SJCRH30 (cell line): Measurements from ENCODE around the gene TYMS. TPM values are rescaled to one million over a fixed set of nuclear protein-coding genes. Genes with fewer than 3 reads are reported as not detected.

Experiments used
- DNase-seq, 2 experiments: peaks; one replicate each; pipeline ENCODE4 v3.0.0-alpha.2; 2015 to 2020
- H3K27ac ChIP-seq: fragments of 250-450 bp; sonication (Bioruptor Pico); 2 replicates; pipeline ENCODE4 v1.5.1; 2020; ENCODE audit warnings: mild to moderate bottlenecking, moderate library complexity
- H3K27me3 ChIP-seq: fragments of 250-450 bp; sonication (Bioruptor Pico); 2 replicates; pipeline ENCODE4 v1.5.1; 2020; ENCODE audit warnings: mild to moderate bottlenecking, moderate library complexity
- H3K36me3 ChIP-seq: fragments of 250-450 bp; sonication (Bioruptor Pico); 2 replicates; pipeline ENCODE4 v1.5.1; 2020; ENCODE audit warnings: mild to moderate bottlenecking, moderate library complexity
- H3K4me1 ChIP-seq: fragments of 250-450 bp; sonication (Bioruptor Pico); 2 replicates; pipeline ENCODE4 v1.5.1; 2020; ENCODE audit warnings: mild to moderate bottlenecking, moderate library complexity
- H3K4me3 ChIP-seq: fragments of 250-450 bp; sonication (Bioruptor Pico); 2 replicates; pipeline ENCODE4 v1.5.1; 2020; ENCODE audit warnings: mild to moderate bottlenecking, moderate library complexity
- H3K9me3 ChIP-seq: fragments of 250-450 bp; sonication (Bioruptor Pico); replicated peaks from 2 replicates; pipeline ENCODE4 v1.5.1; 2020; ENCODE audit warnings: mild to moderate bottlenecking, moderate library complexity
- total RNA-seq: library from RNA; depleted of rRNA; stranded (reverse); fragments of >200 nt; shearing (Covaris generic); gene quantifications from 2 replicates; pipeline ENCODE4 v1.2.3, GENCODE V29; 2014

TYMS gene
- total RNA-seq, 1 experiment from 2014 or later, result 91.8 TPM

GRCh38 chr18:703213-703967 is 45.9 kb downstream of the TYMS start:
- H3K9me3 ChIP-seq, result no peaks in the 10 kb centered on the region
- no peak overlapping the region for H3K4me3 ChIP-seq
- DNase-seq, result no peak
- no peaks in the 10 kb centered on the region for H3K27me3 ChIP-seq
- H3K4me1 ChIP-seq, result no peaks in the 10 kb centered on the region
- H3K27ac ChIP-seq, result no peak overlapping the region
- no peaks in the 10 kb centered on the region for H3K36me3 ChIP-seq

- Histone ChIP-seq H3K9me3 (no peaks in the 10 kb centered on the region), H3K27ac (no peak overlapping the region), H3K36me3 (no peaks in the 10 kb centered on the region), H3K4me1 (no peaks in the 10 kb centered on the region), H3K4me3 (no peak overlapping the region), H3K27me3 (no peaks in the 10 kb centered on the region)
- DNase-seq, result no peak
Measured at GRCh38 chr18:706405-706804, 49.0 kb downstream of the TYMS start.

DNA sequence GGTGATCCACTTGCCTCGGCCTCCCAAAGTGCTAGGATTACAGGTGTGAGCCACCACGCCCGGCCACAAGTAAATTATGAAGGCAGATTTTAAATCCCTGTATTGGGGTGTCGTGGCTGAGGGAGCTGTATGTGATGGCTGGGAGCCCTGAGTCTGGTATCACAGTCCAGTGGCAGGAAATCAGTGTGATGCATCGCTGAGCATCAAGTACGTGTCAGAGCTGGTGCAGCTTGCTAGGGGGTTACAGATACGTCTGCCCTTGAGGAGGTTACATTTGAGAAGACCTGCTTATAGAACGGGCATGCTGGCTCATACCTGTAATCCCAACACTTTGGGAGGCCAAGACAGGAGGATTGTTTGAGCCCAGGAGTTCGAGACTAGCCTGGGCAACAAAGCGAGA is 50.6 kb downstream of the TYMS start:
- Histone ChIP-seq H3K9me3 (no peaks in the 10 kb centered on the region), H3K27ac (no peak overlapping the region), H3K4me3 (no peak overlapping the region), H3K4me1 (no peaks in the 10 kb centered on the region), H3K36me3 (no peaks in the 10 kb centered on the region), H3K27me3 (no peaks in the 10 kb centered on the region)
- no peak for DNase-seq

DNA sequence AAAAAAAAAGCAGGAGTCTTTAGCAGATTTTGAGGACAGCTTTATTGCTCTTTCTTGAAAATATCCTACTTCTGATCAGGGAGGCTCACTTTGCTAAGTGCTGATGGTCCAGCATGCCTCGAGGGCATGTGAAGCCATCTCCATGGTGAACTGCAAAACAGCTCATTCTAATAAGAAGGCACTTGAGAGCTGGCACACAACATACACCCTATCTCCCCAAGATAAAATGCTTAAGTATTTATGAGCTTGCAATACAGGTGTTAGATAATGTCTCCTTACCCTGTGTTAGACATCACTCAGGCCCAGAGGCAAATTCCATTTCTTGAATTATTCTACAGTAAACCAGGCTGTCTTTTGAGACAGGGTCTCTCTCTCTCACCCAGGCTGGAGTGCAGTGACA is 52.3 kb downstream of the TYMS start:
- Histone ChIP-seq H3K27ac (no peak overlapping the region), H3K27me3 (no peaks in the 10 kb centered on the region), H3K4me1 (no peaks in the 10 kb centered on the region), H3K36me3 (no peaks in the 10 kb centered on the region), H3K9me3 (no peaks in the 10 kb centered on the region), H3K4me3 (no peak overlapping the region)
- no peak for DNase-seq

GRCh38 chr18:710418-711300 is 53.2 kb downstream of the TYMS start:
- DNase-seq, result no peak
- Histone ChIP-seq H3K27me3 (no peaks in the 10 kb centered on the region), H3K9me3 (no peaks in the 10 kb centered on the region), H3K4me3 (peak overlapping the region; percentile 63), H3K4me1 (no peaks in the 10 kb centered on the region), H3K27ac (no peak overlapping the region), H3K36me3 (no peaks in the 10 kb centered on the region)

DNA sequence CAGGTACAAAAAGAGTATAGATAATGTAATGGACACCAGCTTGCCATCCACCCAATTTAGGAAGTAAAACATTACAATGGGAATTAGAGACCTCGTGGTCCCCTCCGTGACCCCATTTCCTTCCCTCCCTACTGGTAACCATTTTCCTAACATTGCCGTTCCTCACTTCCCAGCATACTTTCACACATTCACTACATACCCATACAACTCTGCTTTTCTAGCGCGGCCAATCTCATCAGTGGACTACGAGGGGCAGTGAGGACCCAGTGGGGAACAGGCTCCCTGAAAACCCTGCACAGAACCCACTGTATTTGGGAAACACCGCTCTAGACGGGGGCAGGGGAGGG is 53.8 kb downstream of the TYMS start:
- no peaks in the 10 kb centered on the region for H3K36me3 ChIP-seq
- peak overlapping the region; percentile 53 for H3K27ac ChIP-seq
- DNase-seq, result peak; percentile 21 to 45

GRCh38 chr18:711657-712400 is 54.4 kb downstream of the TYMS start:
- no peaks in the 10 kb centered on the region for H3K36me3 ChIP-seq
- peak; percentile 34 to 58 for DNase-seq
- no peaks in the 10 kb centered on the region for H3K4me1 ChIP-seq
- H3K9me3 ChIP-seq, result no peaks in the 10 kb centered on the region
- H3K27me3 ChIP-seq, result no peaks in the 10 kb centered on the region
- H3K4me3 ChIP-seq, result peak overlapping the region; percentile 63
- H3K27ac ChIP-seq, result peak overlapping the region; percentile 53

More for the DNA sequence above, 53.8 kb downstream of the TYMS start:
- Histone ChIP-seq H3K27me3 (no peaks in the 10 kb centered on the region), H3K9me3 (no peaks in the 10 kb centered on the region), H3K4me3 (peak overlapping the region; percentile 63), H3K4me1 (no peaks in the 10 kb centered on the region)

GRCh38 chr18:712401-713134 is 55.1 kb downstream of the TYMS start, which contains the start of gene ENOSF1:
TSS of gene ENOSF1 (minus strand) at chr18:712630. CDS start at chr18:712587, 43 bp downstream.
- peak within 1 kb of the TSS; percentile 63 for H3K4me3 ChIP-seq
- H3K4me1 ChIP-seq, result no peaks in the 10 kb centered on the region
- peak; percentile 58 to 70 for DNase-seq
- no peaks in the 10 kb centered on the region for H3K36me3 ChIP-seq
- no peaks in the 10 kb centered on the region for H3K9me3 ChIP-seq
- H3K27ac ChIP-seq, result peak within 1 kb of the TSS; percentile 53
- H3K27me3 ChIP-seq, result no peaks in the 10 kb centered on the region

- no peak for DNase-seq
- H3K27ac ChIP-seq, result no peak overlapping the region
Measured at GRCh38 chr18:713135-713490, 55.7 kb downstream of the TYMS start.

DNA sequence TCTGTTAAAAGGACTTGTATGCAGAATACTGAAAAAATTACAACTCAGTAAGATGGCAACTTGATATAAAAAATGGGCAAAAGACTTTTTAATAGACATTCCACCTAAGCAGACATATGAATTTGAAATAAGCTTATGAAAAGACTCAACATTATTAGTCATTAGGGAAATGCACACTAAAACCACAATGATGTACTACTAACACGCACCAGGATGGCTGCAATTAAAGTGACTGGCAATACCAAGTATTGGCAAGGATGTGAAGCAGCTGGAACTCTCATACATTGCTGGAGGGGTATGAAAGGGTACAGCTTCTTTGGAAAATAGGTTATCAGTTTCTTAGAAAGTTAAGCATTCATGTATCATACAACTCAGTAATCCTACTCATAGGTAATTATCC is 58.2 kb downstream of the TYMS start:
- no peak for DNase-seq
- no peak overlapping the region for H3K27ac ChIP-seq

More at GRCh38 chr18:713135-713490, 55.7 kb downstream of the TYMS start:
- no peaks in the 10 kb centered on the region for H3K27me3 ChIP-seq
- no peak overlapping the region for H3K4me3 ChIP-seq
- no peaks in the 10 kb centered on the region for H3K36me3 ChIP-seq
- H3K9me3 ChIP-seq, result no peaks in the 10 kb centered on the region
- no peaks in the 10 kb centered on the region for H3K4me1 ChIP-seq

GRCh38 chr18:717003-717402 is 59.5 kb downstream of the TYMS start:
- no peaks in the 10 kb centered on the region for H3K27me3 ChIP-seq
- H3K4me3 ChIP-seq, result no peak overlapping the region
- no peaks in the 10 kb centered on the region for H3K4me1 ChIP-seq
- H3K9me3 ChIP-seq, result no peaks in the 10 kb centered on the region
- H3K36me3 ChIP-seq, result peaks cover 3% of the 10 kb centered on the region; the same call in 1 of the 2 replicates
- no peak for DNase-seq
- H3K27ac ChIP-seq, result no peak overlapping the region

More for the DNA sequence above, 58.2 kb downstream of the TYMS start:
- H3K9me3 ChIP-seq, result no peaks in the 10 kb centered on the region
- no peaks in the 10 kb centered on the region for H3K4me1 ChIP-seq
- no peaks in the 10 kb centered on the region for H3K27me3 ChIP-seq
- no peak overlapping the region for H3K4me3 ChIP-seq
- peaks cover 2% of the 10 kb centered on the region; the same call in 1 of the 2 replicates for H3K36me3 ChIP-seq
